HTR-8/SVneo (cell line): Measurements from ENCODE around the gene IL7R.

ENCODE experiments used
- DNase-seq: peaks from one replicate; pipeline ENCODE4 v3.0.0; 2011; ENCODE audit warnings: low spot score, mixed read lengths; ENCODE audit not compliant: insufficient read length
- FAIRE-seq: peaks from 2 replicates; lab custom pipeline; 2011; peaks lifted over from hg19 to GRCh38; lab: Jason Lieb, UNC

The IL7R gene

GRCh38 chr5:35899800-35900199 is 43.1 kb downstream of the IL7R start:
- FAIRE-seq (peak; percentile 69), DNase-seq (no peak)

GRCh38 chr5:35900972-35901695 is 44.4 kb downstream of the IL7R start:
- FAIRE-seq (peak; percentile 72), DNase-seq (no peak)

GRCh38 chr5:35902046-35902672 is 45.5 kb downstream of the IL7R start:
- FAIRE-seq: peak; percentile 72
- DNase-seq: no peak

GRCh38 chr5:35903631-35904203 is 47.0 kb downstream of the IL7R start:
- no peak for DNase-seq
- no peak for FAIRE-seq

- FAIRE-seq (peak; percentile 74), DNase-seq (no peak)
These were observed 47.9 kb downstream of the IL7R start for GRCh38 chr5:35904443-35905132.

GRCh38 chr5:35908228-35908627 is 51.5 kb downstream of the IL7R start:
- DNase-seq (no peak), FAIRE-seq (peak; percentile 31)

- DNase-seq (no peak), FAIRE-seq (peak; percentile 46)
These were observed 52.1 kb downstream of the IL7R start for GRCh38 chr5:35908814-35909213.

GRCh38 chr5:35919191-35919590 is 62.5 kb downstream of the IL7R start:
- FAIRE-seq: no peak

GRCh38 chr5:35920890-35921289 is 64.2 kb downstream of the IL7R start:
- FAIRE-seq: no peak

More at GRCh38 chr5:35919191-35919590, 62.5 kb downstream of the IL7R start:
- DNase-seq: peak; percentile 83

GRCh38 chr5:35921930-35922329 is 65.2 kb downstream of the IL7R start:
- no peak for DNase-seq
- FAIRE-seq: no peak

More at GRCh38 chr5:35920890-35921289, 64.2 kb downstream of the IL7R start:
- DNase-seq: no peak

- DNase-seq: peak; percentile 35
- peak; percentile 49 for FAIRE-seq
These were observed 65.8 kb downstream of the IL7R start for GRCh38 chr5:35922468-35922867.

GRCh38 chr5:35924122-35924949 is 67.6 kb downstream of the IL7R start:
- no peak for FAIRE-seq
- DNase-seq: no peak

GRCh38 chr5:35924950-35925722 is 68.4 kb downstream of the IL7R start:
- FAIRE-seq: peak; percentile 99

GRCh38 chr5:35926389-35927051 is 69.8 kb downstream of the IL7R start:
- peak; percentile 95 for FAIRE-seq
- peak; percentile 80 for DNase-seq

More at GRCh38 chr5:35924950-35925722, 68.4 kb downstream of the IL7R start:
- peak; percentile 89 for DNase-seq
